ENCODE measurements around the gene OR2A2.

GRCh38 chr7:144144426-144144825 lies 35.0 kb downstream of the OR2A2 start:
- TF ChIP-seq POLR2A (IDR thresholded peaks at IDR 0.05; ENCODE audit: low read depth, low read length) (no peak), POLR2AphosphoS5 (IDR thresholded peaks at IDR 0.05; ENCODE audit: low read depth, low read length) (no peak)

All from GM12892 (cell line).